NB4 (cell line): Measurements from ENCODE around the gene ZNF714.

Source experiments
- CTCF ChIP-seq: IDR thresholded peaks from one replicate; pipeline ENCODE4 v1.5.1; 2012; ENCODE audit warnings: low read depth, low read length
- POLR2A ChIP-seq: IDR thresholded peaks from 2 replicates; pipeline ENCODE4 v1.6.1; 2011; ENCODE audit warnings: mild to moderate bottlenecking; ENCODE audit not compliant: insufficient read length; ENCODE audit errors: extremely low read depth

DNA sequence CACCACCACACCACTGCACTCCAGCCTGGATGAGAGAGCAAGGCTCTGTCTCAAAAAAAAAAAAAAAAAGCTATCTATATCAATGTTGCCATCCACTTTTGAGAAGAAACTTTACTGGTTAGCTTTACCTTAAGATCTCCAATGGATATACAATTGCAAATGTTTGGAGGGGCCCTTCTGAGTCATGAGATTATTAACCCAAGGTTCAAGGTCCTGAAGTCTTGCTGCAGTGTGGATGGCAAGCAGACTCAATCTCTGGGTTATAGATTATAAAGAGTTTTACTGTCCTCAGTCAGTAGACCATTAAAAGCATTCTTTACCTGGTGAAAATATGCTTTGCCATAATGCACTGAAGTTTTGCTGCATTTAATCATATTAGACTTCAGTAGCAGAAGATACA is 56.1 kb downstream of the ZNF714 start:
- no peak for TF ChIP-seq POLR2A
- no peak for TF ChIP-seq CTCF
